NK-92 treated with Interleukin-12 subunit alpha and Interleukin-12 subunit beta, amount 100 ng/mL, for 24 hours (cell line): ENCODE results near the gene FAR2.
"Not testable (repeated sequence)": the region's sequence is repeated elsewhere in the genome, so short reads cannot be mapped to it uniquely, and the experiment has no call there.

Source experiments
- DNase-seq: peaks from one replicate; lab custom pipeline; 2025; lab: John Stamatoyannopoulos, UW

Gene FAR2

GRCh38 chr12:29148911-29149690 is at the start of gene FAR2:
Gene FAR2 (plus strand): TSS chr12:29149278. CDS start chr12:29270450, 121,172 bp downstream.
- peak; percentile 72 for DNase-seq

DNA sequence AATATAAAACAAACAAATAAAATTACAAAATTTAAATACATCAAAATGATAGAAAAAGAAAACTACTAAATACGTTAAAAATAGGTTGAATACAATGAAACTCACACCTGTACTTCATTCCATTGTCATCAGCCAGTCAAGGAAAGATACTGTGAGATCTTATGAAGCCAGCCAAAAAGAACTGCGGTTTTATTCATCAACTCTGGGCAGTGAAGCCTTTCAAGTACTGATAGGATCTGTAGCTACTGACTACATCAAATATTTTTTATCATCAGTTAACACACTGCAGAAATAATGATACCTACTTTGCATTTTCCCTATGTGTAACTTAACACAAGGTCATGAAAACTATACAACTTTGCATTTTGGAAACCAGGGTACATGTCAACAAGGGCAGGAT is 46.3 kb upstream of the FAR2 start:
- no peak for DNase-seq

DNA sequence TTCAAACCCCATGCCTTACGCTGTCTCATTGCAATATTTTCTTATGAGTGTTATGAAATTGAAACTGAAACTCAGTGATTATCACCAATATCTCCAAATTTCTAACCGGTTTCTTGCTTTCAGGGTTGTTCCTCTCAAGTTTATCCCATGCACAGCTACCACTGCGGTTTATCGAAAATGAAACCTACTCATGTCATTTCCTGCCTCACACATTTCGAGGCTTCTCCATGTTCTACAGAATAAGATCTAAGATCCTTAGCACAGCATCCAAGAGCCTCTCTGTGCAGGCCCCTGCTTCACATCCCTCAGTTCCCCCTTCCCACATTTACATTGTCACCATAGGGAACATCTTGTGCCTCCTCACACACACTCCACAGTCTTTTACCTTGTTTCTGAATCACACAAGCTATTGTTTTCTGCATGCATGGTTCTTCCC is 45.5 kb upstream of the FAR2 start:
- DNase-seq = peak; percentile 10

GRCh38 chr12:29104516-29104915 is 44.6 kb upstream of the FAR2 start:
- DNase-seq = no peak

DNA sequence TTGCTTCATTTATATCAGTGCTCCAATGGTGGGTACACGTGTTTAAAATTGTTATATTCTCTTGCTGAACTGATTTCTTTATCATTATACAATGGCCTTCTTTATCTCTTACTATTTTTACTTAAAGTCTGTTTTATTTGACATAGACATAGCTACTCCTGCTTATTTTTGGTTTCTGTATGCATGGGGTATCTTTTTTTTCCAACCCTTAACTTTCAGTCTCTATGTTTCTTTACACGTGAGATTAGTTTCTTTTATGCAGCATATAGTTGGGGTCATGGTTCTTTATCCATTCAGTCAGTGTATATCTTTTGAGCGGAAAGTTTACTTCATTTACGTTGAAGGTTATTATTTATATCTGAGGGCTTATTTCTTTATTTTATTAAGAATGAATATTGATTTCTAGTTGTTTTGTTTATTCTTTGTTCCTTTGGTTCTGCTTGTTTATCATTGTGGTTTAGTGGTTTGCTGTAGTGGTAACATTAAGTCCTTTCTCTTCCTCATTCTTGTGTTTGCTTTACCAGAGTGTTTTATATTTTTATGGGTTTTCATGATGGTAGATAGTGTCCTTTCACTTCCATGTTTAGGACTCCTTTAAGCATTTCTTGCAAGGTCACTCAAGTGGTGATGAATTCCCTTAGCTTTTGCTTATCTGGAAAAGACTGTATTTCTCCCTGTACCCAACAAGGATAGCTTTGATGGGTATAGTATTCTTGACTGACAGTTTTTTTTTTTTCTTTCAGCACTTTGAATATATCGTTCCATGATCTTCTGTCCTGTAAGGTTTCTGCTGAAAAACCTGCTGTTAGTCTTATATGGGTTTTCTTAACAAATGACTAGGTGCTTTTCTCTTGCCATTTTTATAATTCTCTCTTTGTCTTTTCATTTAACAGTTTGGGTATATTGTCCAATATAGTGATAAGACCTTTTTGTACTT is 38.3 kb upstream of the FAR2 start:
- DNase-seq = no peak

DNA sequence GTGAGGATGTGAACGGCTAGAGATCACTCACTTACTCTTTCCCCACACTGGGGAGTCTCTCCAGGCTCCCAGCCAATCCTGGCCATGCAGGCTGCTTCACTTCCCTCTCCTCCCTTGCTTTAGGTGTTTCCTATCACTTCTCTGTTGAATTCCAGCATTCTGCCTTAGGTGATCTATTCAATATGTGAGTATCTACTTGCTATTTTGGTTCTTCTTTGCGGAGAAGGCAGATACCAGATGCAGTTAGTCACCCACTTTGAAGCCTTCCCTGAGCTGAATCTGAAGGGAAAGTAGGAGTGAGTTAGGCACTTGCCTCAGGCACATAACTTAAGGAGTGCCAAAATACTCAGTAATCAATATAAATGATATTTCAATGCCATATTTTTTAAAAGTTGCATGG is 36.0 kb upstream of the FAR2 start:
- DNase-seq = no peak

GRCh38 chr12:29116414-29116813 is 32.7 kb upstream of the FAR2 start:
- DNase-seq = no peak

DNA sequence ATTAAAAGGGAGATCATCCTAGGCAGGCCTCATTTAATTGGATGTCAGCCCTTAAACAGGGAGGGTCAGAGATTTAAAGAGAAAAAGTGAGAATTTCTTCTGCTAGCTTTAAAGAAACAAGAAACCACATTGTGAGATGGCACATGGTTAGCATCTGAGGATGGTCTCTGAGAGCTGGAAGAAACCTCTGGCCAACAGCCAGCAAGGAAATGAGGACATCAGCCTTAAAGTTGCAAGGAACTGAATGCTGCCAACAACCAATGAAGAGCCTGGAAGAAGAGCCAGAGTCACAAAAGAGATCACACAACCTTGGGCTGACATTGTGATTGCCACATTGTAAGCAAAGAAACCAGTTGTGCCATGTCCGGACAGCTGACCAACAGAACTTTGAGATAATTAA is 17.5 kb upstream of the FAR2 start:
- DNase-seq = no peak

DNA sequence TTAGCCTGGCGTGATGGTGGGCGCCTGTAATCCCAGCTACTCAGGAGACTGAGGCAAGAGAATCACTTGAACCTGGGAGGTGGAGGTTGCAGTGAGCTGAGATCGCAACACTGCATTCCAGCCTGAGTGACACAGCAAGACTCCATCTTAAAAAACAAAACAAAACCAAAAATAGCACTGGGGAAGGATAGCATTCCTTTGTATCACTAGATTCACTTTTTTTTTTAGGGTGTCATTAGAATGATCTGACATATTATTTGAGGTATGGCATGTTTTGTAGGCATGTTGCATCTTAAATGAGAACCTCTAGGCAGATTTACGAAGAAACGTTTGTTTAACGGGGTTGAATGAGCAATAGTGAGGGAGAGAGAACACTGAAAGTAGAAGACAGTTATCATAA is 16.8 kb upstream of the FAR2 start:
- no peak for DNase-seq

DNA sequence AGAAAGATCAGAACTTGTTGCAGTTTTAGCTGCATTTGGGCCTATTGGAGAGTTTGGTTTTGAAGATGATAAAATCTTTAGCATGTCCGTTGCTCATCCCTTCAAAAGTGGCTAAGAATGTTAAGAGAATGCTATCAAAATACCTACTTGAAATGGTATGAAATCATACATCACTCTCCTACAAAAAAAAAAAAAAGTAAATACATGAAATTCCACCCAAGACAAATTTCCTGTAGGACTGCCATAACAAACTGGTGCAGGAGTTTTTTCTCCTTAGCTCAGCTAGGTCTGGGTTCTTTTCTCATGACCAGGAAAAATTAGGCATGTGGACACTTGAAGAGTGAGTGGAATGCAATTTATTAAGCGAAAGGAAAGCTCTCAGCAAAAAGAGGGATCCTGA is 15.9 kb upstream of the FAR2 start:
- no peak for DNase-seq

- no peak for DNase-seq
These were observed 15.4 kb upstream of the FAR2 start for GRCh38 chr12:29133680-29134079.

DNA sequence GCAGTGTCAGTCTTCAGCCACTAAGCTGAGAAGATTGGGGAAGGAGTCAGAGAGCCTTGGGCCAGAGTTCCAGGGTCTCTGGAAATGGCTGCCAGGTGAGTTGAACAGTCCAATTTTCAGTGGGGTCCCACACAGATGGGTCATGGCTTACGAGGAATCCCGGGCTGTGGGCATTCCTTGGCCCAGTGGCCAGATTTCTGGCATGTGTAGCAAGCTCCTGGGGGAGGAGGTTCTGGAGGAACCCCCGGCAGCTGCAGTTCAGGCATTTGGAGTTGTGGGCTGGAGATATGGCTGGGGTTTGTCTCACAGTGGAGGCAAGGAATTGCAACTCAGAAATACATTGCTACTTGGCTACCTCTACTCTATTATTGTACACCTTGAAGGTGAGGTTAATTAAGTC is 10.8 kb upstream of the FAR2 start:
- not testable (repeated sequence) for DNase-seq

GRCh38 chr12:29138855-29139254 is 10.2 kb upstream of the FAR2 start:
- DNase-seq = not testable (repeated sequence)

- DNase-seq = no peak
These were observed 3.5 kb upstream of the FAR2 start for GRCh38 chr12:29145372-29146170.

DNA sequence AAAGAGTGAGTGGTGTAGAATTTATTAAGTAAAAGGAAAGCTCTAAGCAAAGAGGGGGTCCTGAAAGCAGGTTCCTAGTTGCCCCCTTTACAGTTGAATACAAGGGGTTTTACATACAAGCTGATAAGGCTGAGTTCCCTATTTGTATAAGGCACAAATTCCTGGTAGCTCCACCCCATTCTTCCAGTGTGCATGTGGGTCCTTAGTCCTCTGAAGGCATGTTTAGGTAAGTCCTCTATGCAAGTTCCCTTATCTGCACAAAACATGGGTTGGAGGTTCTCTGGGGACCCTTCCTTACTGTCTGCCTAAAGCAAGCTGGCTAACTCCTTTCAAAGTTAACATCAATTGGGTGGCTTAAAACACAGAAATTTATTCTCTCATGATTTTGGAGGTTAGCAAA is 2.9 kb upstream of the FAR2 start:
- no peak for DNase-seq

DNA sequence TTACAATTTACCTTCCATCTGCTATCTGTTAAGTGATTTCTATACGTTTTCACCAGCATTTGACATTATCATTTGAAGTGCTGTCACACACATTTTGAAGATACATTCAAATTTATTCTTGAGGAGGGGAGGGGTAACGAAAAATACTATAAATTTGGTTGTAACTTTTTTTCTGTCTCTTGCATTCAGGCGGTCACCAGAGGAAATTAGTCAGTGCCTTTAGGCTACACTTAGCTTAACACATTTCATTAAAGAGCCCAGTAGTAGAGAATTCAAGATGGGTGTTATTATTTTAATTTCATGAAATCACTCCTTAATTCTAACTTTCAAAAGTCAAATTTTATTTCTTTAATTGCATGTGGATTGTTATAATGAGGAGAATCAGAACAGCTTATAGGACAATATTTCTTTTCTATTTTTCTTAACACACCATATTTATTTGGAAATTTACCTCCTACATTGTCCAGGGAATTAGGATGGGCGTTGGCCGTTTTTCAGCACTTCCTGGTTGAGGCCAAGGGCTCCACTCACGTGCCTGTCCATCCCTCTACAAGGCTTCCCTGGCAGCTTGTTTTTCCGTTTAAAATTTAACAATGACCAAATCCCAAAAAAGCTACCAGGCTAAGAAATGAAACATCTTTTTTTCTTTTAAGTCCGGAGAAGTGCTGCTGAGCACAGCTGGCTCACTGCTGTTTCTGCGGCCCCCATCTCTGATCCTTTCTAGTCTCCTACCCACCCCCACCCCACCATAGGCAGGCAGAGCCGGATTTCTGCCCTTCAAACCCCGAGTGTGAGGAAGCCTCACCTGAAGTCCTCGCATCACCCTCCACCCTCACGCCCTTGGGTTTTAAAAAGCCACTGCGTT is 1.1 kb upstream of the FAR2 start:
- peak; percentile 33 for DNase-seq

DNA sequence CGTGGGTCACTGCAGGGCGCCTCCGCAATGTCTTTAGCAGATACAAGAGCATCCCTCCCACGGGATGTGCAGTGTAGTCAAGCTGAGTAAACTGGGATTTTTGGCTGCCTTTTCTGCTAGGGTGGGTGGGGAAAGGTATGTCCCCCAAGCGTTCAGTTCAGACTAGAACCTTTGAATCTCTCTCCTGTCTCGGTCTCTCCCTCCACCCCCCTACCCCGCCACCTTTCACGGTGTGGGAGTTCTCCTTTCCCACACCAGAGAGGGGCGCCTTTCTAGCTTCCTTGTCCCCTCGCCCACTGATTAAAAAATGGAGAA is 525 bp upstream of the FAR2 start:
- DNase-seq = peak; percentile 44

DNA sequence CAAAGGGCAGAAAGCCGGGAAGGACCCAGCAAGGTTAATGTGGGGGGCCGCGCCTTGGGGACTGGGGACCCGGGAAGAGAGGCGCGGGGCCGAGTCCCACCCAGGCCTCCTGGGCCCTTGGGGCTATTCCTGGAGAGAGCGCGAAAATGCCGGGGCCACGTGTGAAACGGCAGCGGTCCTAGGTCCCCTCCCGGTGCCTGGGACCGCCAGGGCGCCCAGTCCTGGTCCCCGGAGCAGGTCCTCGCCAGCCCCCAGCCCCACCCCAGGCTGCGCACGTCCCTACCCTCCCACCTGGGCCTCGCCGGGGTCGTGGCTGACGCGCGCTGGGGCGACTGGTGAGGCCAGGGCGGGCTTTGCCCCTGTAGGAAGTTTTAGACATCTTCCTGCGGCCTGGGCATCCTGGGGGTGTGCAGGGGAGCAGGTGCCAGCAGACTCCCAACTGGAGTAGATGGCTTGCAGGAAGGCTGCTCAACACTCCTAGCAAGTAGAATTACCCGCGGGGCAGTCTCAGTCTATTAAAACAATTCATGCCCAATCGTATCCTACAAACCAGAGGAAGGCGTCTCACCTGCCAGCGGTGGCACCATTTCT is 708 bp downstream of the FAR2 start:
- peak; percentile 39 for DNase-seq

GRCh38 chr12:29150462-29150861 is 1.4 kb downstream of the FAR2 start:
- no peak for DNase-seq

DNA sequence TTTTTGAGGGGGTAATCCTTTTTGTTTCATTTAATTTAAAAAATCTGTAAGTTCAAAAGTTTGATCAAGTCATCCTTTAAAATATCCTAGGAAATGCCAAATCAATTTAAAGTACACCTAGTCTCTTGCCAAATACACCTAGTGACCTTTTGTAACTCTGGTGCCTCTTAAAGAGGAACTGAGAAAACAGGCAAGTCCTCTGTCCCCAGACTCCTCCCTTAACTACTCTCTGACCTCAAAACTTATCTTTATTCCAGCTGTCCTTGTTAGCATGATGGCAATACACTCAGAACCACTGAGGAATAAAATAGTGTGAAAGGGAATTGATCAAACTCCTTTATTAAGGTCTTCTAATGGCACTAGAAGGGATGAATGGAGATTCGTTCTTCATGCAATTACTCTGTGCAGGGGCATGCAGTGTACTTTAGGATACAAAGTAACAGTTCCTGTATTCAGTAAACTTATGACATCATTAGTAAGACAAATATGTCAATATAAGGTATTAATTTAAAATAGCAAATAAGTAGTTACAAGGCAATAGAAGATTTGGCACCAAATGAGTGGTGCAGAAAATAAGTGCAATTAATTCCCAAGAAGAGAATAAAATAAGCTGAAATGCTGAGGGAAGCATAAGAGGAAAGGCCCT is 3.3 kb downstream of the FAR2 start:
- DNase-seq = no peak
